ENCODE measurements around the gene CMIP.

- TF ChIP-seq EZH2 (IDR thresholded peaks at IDR 0.05; ENCODE audit: borderline replicate concordance, insufficient read depth, low read length, poor library complexity, severe bottlenecking), result no peak
- TF ChIP-seq, protein P1, sequence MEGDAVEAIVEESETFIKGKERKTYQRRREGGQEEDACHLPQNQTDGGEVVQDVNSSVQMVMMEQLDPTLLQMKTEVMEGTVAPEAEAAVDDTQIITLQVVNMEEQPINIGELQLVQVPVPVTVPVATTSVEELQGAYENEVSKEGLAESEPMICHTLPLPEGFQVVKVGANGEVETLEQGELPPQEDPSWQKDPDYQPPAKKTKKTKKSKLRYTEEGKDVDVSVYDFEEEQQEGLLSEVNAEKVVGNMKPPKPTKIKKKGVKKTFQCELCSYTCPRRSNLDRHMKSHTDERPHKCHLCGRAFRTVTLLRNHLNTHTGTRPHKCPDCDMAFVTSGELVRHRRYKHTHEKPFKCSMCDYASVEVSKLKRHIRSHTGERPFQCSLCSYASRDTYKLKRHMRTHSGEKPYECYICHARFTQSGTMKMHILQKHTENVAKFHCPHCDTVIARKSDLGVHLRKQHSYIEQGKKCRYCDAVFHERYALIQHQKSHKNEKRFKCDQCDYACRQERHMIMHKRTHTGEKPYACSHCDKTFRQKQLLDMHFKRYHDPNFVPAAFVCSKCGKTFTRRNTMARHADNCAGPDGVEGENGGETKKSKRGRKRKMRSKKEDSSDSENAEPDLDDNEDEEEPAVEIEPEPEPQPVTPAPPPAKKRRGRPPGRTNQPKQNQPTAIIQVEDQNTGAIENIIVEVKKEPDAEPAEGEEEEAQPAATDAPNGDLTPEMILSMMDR (IDR thresholded peaks at IDR 0.05; ENCODE audit: poor library complexity, severe bottlenecking), result no peak
- no peak for TF ChIP-seq EP300 (conservative IDR thresholded peaks at IDR 0.05; ENCODE audit: poor library complexity, severe bottlenecking)
- TF ChIP-seq SMC3 (conservative IDR thresholded peaks at IDR 0.05; ENCODE audit: poor library complexity), result no peak
- TF ChIP-seq, protein P2, sequence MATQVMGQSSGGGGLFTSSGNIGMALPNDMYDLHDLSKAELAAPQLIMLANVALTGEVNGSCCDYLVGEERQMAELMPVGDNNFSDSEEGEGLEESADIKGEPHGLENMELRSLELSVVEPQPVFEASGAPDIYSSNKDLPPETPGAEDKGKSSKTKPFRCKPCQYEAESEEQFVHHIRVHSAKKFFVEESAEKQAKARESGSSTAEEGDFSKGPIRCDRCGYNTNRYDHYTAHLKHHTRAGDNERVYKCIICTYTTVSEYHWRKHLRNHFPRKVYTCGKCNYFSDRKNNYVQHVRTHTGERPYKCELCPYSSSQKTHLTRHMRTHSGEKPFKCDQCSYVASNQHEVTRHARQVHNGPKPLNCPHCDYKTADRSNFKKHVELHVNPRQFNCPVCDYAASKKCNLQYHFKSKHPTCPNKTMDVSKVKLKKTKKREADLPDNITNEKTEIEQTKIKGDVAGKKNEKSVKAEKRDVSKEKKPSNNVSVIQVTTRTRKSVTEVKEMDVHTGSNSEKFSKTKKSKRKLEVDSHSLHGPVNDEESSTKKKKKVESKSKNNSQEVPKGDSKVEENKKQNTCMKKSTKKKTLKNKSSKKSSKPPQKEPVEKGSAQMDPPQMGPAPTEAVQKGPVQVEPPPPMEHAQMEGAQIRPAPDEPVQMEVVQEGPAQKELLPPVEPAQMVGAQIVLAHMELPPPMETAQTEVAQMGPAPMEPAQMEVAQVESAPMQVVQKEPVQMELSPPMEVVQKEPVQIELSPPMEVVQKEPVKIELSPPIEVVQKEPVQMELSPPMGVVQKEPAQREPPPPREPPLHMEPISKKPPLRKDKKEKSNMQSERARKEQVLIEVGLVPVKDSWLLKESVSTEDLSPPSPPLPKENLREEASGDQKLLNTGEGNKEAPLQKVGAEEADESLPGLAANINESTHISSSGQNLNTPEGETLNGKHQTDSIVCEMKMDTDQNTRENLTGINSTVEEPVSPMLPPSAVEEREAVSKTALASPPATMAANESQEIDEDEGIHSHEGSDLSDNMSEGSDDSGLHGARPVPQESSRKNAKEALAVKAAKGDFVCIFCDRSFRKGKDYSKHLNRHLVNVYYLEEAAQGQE (IDR thresholded peaks at IDR 0.05; ENCODE audit: borderline replicate concordance), result no peak
- no peak for TF ChIP-seq RAD21 (conservative IDR thresholded peaks at IDR 0.05)
- no peak for TF ChIP-seq MXI1 (conservative IDR thresholded peaks at IDR 0.05; ENCODE audit: poor library complexity, severe bottlenecking)
- TF ChIP-seq POLR2AphosphoS5 (IDR thresholded peaks at IDR 0.05), result no peak
- no peak for TF ChIP-seq TAF1 (IDR thresholded peaks at IDR 0.05; ENCODE audit: low read depth)
These were observed 118.3 kb downstream of the CMIP start for GRCh38 chr16:81562926-81563325.
